SK-N-SH treated with all-trans-retinoic acid at 6 μM for 48 hours (cell line): ENCODE data around the gene TNXB.

Experiments used
- ATAC-seq: fragments of 200-7000 bp; cut with Tn5 transposase; 3 replicates; pipeline ENCODE4 v1.9.1; 2020; ENCODE audit warnings: mild to moderate bottlenecking, moderate library complexity
- ARNTL ChIP-seq: fragments of 450-650 bp; formaldehyde crosslinking; IDR thresholded peaks from 2 replicates; pipeline ENCODE4 v1.5.0; 2020; ENCODE audit warnings: low read depth, mild to moderate bottlenecking, moderate library complexity, borderline replicate concordance
- BACH2 ChIP-seq: fragments of 250-450 bp; sonication (Bioruptor Pico); IDR thresholded peaks from 2 replicates; pipeline ENCODE4 v1.9.0; 2021; ENCODE audit warnings: mild to moderate bottlenecking, borderline replicate concordance
- CREB5 ChIP-seq: fragments of 250-450 bp; sonication (Bioruptor Pico); IDR thresholded peaks from 2 replicates; pipeline ENCODE4 v1.5.1; 2020; ENCODE audit warnings: low read depth, mild to moderate bottlenecking, moderate library complexity
- CSRNP3 ChIP-seq: fragments of 250-450 bp; sonication (Bioruptor Pico); IDR thresholded peaks from 2 replicates; pipeline ENCODE4 v1.5.1; 2021; ENCODE audit warnings: mild to moderate bottlenecking, moderate library complexity
- GLIS3 ChIP-seq: fragments of 250-450 bp; sonication (Bioruptor Pico); IDR thresholded peaks from 2 replicates; pipeline ENCODE4 v1.5.0; 2020; ENCODE audit warnings: mild to moderate bottlenecking, moderate library complexity
- ISL1 ChIP-seq: fragments of 250-450 bp; sonication (Bioruptor Pico); IDR thresholded peaks from 2 replicates; pipeline ENCODE4 v2.1.2; 2022; ENCODE audit warnings: mild to moderate bottlenecking, moderate library complexity
- OSR1 ChIP-seq: fragments of 250-450 bp; sonication (Bioruptor Pico); IDR thresholded peaks from 2 replicates; pipeline ENCODE4 v1.8.0; 2022; ENCODE audit warnings: moderate library complexity, mild to moderate bottlenecking, inconsistent platforms
- PATZ1 ChIP-seq: fragments of 250-450 bp; sonication (Bioruptor Pico); IDR thresholded peaks from 2 replicates; pipeline ENCODE4 v1.8.0; 2020; ENCODE audit warnings: mild to moderate bottlenecking, moderate library complexity, borderline replicate concordance
- POU6F1 ChIP-seq: fragments of 250-450 bp; sonication (Bioruptor Pico); IDR thresholded peaks from 2 replicates; pipeline ENCODE4 v1.8.0; 2021; ENCODE audit warnings: low read depth, mild to moderate bottlenecking, moderate library complexity, borderline replicate concordance
- PPARA ChIP-seq: fragments of 250-450 bp; sonication (Bioruptor Pico); IDR thresholded peaks from 2 replicates; pipeline ENCODE4 v1.5.0; 2020; ENCODE audit warnings: mild to moderate bottlenecking, borderline replicate concordance
- RARB ChIP-seq: fragments of 250-450 bp; sonication (Bioruptor Pico); IDR thresholded peaks from 2 replicates; pipeline ENCODE4 v1.8.0; 2021; ENCODE audit warnings: mild to moderate bottlenecking, moderate library complexity
- SNAI2 ChIP-seq: fragments of 250-450 bp; sonication (Bioruptor Pico); IDR thresholded peaks from 2 replicates; pipeline ENCODE4 v1.5.0; 2020; ENCODE audit warnings: mild to moderate bottlenecking, moderate library complexity
- TCF4 ChIP-seq: fragments of 250-450 bp; sonication (Bioruptor Pico); IDR thresholded peaks from 2 replicates; pipeline ENCODE4 v1.8.0; 2021; ENCODE audit warnings: mild to moderate bottlenecking, moderate library complexity, borderline replicate concordance
- TSHZ2 ChIP-seq: fragments of 250-450 bp; sonication (Bioruptor Pico); IDR thresholded peaks from 2 replicates; pipeline ENCODE4 v1.5.0; 2020; ENCODE audit warnings: mild to moderate bottlenecking, moderate library complexity
- ZFP30 ChIP-seq: fragments of 450-650 bp; formaldehyde crosslinking; IDR thresholded peaks from 2 replicates; pipeline ENCODE4 v1.5.0; 2022; ENCODE audit warnings: mild to moderate bottlenecking, moderate library complexity
- ZNF565 ChIP-seq: fragments of 450-650 bp; formaldehyde crosslinking; conservative IDR thresholded peaks from 2 replicates; pipeline ENCODE4 v1.5.0; 2020; ENCODE audit warnings: low read depth, mild to moderate bottlenecking, moderate library complexity
- ZNF70 ChIP-seq: fragments of 450-650 bp; formaldehyde crosslinking; IDR thresholded peaks from 2 replicates; pipeline ENCODE4 v1.5.0; 2020; ENCODE audit warnings: mild to moderate bottlenecking, moderate library complexity
- ZNF8 ChIP-seq: fragments of 450-650 bp; formaldehyde crosslinking; IDR thresholded peaks from 2 replicates; pipeline ENCODE4 v1.5.0; 2020; ENCODE audit warnings: mild to moderate bottlenecking, moderate library complexity

TNXB gene

GRCh38 chr6:32097364-32097763 is 11.8 kb downstream of the TNXB start (continued):
- no peak for TF ChIP-seq POU6F1 (CRISPR knock-in tag)
- TF ChIP-seq PPARA (CRISPR knock-in tag), result no peak
- TF ChIP-seq GLIS3 (CRISPR knock-in tag), result no peak
- TF ChIP-seq SNAI2, result no peak
- no peak for TF ChIP-seq BACH2 (CRISPR knock-in tag)
- TF ChIP-seq TSHZ2, result no peak
- no peak for TF ChIP-seq ZNF565 (CRISPR knock-in tag)
- TF ChIP-seq ARNTL (CRISPR knock-in tag), result no peak
- TF ChIP-seq OSR1, result no peak

GRCh38 chr6:32096394-32097258 is 12.5 kb downstream of the TNXB start:
- TF ChIP-seq OSR1 (no peak), GLIS3 (CRISPR knock-in tag) (no peak), ZNF70 (CRISPR knock-in tag) (no peak), TCF4 (CRISPR knock-in tag) (no peak), SNAI2 (no peak), ZNF8 (CRISPR knock-in tag) (no peak), BACH2 (CRISPR knock-in tag) (no peak), PATZ1 (no peak), TSHZ2 (no peak), ISL1 (CRISPR knock-in tag) (no peak), CSRNP3 (CRISPR knock-in tag) (no peak), POU6F1 (CRISPR knock-in tag) (no peak), ZFP30 (no peak), RARB (CRISPR knock-in tag) (no peak), ZNF565 (CRISPR knock-in tag) (no peak), ARNTL (CRISPR knock-in tag) (no peak), PPARA (CRISPR knock-in tag) (no peak), CREB5 (CRISPR knock-in tag) (no peak)
- TF ChIP-seq, all 23 proteins: peak for 0
- peak; percentile 46 for ATAC-seq
